Mammary epithelial cell (primary cell): ENCODE data around the gene HS2ST1.

ENCODE experiments used
- CTCF ChIP-seq, 2 donors: IDR thresholded peaks in 1 of 2; conservative IDR thresholded peaks in 1 of 2; 2 replicates each; pipeline ENCODE4 v1.5.1; 2011 to 2012; ENCODE audit warnings: inconsistent platforms in 2 of 2, low read length in 2 of 2, mild to moderate bottlenecking in 2 of 2, control low read depth in 1 of 2, low read depth in 1 of 2; ENCODE audit not compliant: insufficient read depth in 1 of 2; ENCODE audit errors: extremely low read depth in 1 of 2
- EZH2 ChIP-seq: IDR thresholded peaks from 2 replicates; pipeline ENCODE4 v1.6.1; 2012; ENCODE audit warnings: low read length, inconsistent platforms, borderline replicate concordance

GRCh38 chr1:87044840-87045239 is 130.4 kb downstream of the HS2ST1 start:
- TF ChIP-seq CTCF (conservative IDR thresholded peaks at IDR 0.05 in 1 of 2, IDR thresholded peaks at IDR 0.05 in 1 of 2; ENCODE audit: extremely low read depth in 1 of 2, insufficient read depth in 1 of 2, low read depth in 1 of 2, low read length in 2 of 2) (no peak), EZH2 (no peak)
